NCI-H1436 (cell line): ENCODE results near the gene XRN1.
"Not testable (repeated sequence)": the region's sequence is repeated elsewhere in the genome, so short reads cannot be mapped to it uniquely, and the experiment has no call there.

Source experiments
- DNase-seq: peaks from one replicate; lab custom pipeline; 2025; lab: John Stamatoyannopoulos, UW

XRN1 gene

DNA sequence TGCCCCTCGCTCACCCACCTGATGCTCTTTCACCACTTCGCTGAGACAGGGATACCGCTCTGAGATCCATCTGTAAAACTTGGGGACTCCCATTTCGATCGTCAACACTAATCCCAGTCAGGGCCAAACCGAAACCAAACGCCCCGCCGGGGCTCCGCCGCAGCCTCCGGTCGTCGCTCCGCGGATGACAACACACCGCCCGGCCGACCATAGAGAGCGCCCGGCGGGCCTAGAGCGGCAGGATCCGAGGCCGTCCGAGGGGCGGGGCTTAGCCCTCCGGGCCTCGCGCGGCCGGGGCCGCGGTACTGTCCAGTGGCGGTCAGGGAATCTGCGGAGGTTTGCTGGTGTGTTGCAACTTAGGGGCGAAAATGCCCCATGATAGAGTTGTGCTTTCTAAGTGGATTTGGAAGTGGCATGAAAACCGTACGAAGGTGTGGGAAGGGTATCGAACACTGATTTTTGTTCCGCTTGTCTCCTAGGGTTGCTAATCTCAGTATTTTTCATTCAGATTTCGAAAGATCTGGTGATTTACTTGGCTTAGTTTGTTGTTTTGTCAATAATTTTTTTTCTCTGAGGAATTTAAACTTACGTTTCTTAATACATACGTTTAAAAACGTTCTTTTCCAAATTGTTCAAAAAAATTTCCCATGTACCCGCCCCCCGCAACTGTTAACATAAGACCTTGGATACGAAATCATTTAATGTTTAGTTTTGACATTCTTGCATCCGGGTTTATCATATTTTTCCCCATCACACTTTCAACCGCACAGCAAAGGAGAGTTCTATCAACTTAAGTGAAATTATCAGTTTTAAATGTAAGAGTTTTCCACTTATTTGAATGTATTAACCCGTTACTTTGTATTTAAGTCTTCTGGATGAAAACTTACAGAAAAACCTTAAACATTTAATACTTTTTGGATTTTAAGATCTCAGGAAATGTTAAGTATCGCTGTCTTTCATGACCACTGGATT, at the start of gene XRN1:
Gene XRN1 (minus strand): TSS at position 186 of the 972 bp plus-strand sequence. CDS start 93 bp downstream, at position 93.
- peak; percentile 95 for DNase-seq

DNA sequence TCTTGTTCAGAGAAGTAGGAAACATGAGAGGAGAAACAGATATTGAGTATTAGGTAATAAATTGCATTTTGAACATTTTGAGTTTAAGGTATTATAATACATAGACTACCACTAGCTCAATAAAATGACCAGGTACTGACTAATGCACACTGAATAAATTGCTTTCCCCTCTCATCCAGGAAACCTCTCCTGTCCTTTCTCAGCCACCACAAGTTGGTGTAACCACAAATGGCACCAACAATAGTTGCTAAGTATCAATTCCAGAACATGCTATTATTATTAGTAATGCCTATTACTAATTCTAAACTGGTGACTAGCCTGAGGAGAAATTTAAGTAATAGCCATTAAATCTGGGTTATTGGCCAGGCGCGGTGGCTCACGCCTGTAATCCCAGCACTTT, 47.3 kb upstream of the XRN1 start:
- no peak for DNase-seq

GRCh38 chr3:142492184-142492583, 44.3 kb upstream of the XRN1 start:
- no peak for DNase-seq

DNA sequence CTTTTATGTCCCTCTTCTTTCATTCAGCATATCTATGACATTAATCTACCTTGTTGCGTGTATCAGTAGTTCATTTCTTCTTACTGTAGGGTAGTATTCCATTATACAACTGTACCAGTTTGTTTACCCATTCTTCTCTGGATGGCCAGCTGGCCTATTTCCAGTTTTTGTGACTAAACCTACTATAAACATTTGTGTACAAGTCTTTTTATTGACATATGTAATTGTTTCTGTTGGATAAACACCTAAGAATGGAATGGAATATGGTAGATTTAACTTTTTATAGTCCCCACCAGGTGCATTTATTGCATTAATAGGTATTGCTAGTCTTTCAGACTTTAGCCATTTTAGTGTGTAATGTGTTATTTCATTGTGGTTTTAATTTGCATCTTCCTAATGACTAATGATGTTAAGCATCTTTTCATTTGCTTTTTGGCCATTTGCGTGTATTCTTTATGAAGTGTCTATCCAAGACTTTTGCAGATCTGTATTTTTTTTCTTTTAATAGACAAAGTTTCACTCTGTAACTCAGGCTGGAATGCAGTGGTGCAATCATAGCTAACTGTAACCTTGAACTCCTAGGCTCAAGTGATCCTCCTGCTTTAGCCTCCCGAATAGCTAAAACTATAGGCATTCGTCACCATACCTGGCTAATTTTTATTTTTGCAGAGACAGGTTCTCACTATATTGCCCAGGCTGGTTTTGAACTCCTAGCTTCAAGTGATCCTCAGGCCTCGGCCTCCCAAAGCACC, 41.9 kb upstream of the XRN1 start:
- DNase-seq, result no peak

- no peak for DNase-seq
These were observed 37.1 kb upstream of the XRN1 start for GRCh38 chr3:142484912-142485435.

DNA sequence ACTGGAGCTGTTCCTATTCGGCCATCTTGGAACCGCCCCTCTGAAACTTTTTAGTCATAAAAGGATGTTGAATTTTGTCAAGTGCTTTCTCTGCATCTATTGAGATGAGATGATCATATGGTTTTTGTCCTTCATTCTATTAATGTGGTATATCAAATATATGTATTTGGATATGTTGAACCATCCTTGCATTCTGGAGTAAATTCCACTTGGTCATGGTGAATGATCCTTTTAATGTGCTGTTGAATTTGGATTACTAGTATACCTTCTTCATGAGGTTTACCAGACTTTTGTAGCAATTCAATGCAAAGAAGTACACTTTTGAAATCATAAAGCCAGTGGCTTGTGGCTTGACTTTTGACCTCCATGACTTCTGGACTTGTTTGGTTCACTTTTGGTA, 33.4 kb upstream of the XRN1 start:
- DNase-seq, result no peak

DNA sequence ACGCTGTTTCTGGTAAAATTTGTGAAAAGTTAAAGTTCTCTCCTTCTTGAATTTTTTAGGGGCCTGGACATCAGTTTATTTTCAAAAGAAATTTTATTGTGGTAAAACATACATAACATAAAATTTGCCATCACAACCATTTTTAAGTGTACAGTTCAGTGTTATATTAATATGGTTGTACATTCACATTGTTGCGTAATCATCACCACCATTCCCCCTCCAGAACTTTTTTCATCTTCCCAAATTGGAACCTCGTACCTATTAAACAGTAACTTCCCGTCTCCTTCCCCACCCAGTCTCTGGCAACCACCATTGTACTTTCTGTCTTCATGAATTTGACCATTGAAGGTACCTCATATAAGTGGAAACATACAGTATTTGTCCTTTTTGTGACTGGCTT, 23.0 kb upstream of the XRN1 start:
- no peak for DNase-seq

DNA sequence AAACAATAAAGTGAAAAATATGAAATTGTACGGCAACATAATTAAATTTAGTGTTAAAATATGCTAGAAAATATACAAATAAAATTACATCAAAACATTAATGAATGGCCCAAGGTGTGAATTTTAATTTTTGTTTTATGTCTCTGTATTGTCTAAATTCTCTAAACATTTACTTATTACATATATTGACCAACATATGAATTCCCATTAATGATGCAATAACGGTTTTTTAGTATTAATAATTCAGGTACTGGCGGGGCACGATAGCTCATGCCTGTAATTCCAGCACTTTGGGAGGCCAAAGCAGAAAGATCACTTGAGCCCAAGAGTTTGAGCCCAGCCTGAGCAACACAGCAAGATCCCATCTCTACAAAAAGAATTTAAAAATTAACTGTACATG, 20.6 kb upstream of the XRN1 start:
- DNase-seq, result no peak

DNA sequence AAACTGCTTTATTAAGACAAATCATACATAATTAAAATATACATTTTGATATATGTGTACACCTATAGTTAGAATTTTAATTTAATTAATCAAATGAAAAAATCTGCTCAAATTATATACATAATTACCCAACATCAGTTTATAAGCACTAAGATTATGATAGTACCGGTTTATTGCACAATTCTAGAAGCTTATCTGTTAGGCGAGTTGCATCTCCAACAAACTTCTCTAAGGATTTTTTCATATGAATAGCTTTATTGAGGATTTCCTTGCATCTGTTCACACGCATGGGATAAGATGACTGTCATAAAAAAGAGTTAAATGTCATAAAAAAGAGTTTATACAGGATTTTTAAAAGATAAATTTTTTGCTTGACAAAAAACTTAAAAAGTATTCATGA, 19.9 kb upstream of the XRN1 start:
- DNase-seq, result no peak

DNA sequence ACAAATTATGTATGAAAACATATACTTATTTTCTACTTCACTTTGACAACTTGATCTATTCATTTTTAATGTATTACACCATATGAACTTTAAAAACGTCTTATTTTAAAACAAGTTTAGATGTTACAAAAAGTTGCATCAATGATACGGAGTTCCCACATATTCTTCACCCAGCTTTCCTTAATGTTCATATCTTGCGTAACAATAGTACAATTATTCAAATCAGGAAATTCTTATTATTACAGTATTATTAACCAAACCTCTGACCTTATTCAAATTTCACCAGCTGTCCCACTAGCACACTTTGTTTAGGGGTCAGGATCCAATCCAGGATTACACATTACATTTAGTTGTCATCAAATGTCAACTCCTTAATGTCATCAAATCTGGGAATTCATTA, 12.9 kb upstream of the XRN1 start:
- no peak for DNase-seq

DNA sequence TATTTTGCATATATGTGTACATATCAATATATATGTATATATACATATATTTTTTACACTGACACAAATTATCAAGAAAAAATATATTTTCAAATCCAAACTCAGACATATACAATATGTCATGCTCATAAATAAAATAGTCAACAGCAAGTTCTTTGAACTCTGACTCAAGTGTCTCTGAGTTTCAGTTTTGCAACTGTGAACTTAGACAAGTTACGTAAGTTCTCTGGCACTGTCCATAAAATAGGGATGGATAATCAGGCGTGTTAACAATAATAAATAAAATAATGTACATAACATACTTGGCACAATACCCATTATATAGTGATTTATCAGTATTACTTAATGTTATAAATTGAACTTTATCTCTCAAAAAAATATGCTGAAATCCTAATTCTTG, 12.1 kb upstream of the XRN1 start:
- DNase-seq, result no peak

DNA sequence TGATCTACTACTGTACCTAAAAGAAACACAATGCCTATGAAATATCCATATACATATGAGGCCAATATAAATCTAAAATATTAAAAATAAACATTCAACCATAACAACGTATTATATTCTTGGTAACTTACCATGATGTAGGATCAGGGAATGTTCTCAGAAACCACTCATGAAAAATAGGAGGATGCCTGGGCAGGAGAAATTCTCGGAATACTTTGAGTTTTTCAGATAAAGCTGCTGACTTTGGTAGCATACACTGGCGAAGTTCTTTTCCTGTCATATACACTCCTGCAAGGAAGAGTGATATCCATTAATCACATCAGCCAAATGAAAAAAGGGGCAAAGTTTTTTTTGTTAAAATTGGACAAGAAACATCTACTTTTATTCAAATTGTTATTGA, 11.3 kb upstream of the XRN1 start:
- DNase-seq, result no peak

GRCh38 chr3:142450881-142451280, 3.0 kb upstream of the XRN1 start:
- DNase-seq, result no peak

GRCh38 chr3:142450189-142450588, 2.4 kb upstream of the XRN1 start:
- no peak for DNase-seq

GRCh38 chr3:142447301-142447851, 461 bp downstream of the XRN1 start:
- peak; percentile 47 for DNase-seq

DNA sequence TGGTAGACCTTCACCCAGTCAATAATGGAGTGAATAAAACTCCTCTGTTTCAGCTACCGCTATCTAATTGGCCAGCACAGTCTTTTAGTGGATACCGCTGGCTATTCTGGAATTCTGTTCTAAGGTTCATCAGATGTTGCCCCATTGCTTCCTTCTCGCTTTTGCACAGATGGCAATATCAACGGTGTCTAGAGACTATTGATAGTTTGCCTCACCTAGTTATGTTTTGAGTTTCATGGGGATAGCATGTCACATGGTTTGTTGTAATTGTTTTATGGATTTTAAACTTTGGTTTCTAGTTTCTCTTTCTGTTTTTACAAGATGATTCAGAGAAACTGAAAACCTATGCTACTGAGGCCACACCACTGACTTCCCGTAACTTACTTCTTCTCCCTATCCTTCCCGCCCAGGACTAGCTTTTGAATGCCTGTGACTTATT, 2.0 kb downstream of the XRN1 start:
- no peak for DNase-seq

DNA sequence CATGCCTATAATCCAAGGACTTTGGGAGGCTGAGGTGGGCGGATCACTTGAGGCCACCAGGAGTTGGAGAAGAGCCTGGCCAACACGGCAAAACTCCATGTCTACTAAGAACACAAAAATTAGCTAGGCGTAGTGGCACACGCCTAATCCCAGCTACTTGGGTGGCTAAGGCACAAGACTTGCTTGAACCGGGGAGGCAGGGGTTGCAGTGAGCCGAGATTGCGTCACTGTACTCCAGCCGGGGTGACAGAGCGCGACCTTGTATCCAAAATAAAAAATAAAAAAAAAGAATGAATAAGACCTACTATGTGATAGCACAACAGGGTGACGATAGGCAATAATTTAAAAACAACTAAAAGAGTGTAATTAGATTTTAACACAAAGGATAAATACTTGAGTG, 3.5 kb downstream of the XRN1 start:
- DNase-seq, result no peak

GRCh38 chr3:142443060-142443459, 4.8 kb downstream of the XRN1 start:
- DNase-seq, result not testable (repeated sequence)

DNA sequence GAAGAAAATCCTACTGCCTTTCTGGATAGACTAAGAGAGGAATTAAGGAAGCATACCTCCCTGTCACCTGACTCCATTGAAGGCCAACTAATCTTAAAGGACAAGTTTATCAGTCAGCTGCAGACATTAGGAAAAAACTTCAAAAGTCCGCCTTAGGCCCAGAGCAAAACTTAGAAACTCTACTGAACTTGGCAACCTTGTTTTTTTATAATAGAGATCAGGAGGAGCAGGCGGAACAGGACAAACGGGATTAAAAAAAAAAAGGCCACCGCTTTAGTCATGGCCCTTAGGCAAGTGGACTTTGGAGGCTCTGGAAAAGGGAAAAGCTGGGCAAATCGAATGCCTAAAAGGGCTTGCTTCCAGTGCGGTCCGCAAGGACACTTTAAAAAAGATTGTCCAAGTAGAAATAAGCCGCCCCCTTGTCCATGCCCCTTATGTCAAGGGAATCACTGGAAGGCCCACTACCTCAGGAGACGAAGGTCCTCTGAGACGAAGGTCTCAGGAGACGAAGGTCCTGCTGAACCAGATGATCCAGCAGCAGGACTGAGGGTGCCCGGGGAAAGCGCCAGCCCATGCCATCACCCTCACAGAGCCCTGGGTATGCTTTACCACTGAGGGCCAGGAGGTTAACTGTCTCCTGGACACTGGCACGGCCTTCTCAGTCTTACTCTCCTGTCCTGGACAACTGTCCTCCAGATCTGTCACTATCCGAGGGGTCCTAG, 8.2 kb downstream of the XRN1 start:
- DNase-seq, result not testable (repeated sequence)

GRCh38 chr3:142438096-142438495, 9.7 kb downstream of the XRN1 start:
- DNase-seq, result not testable (repeated sequence)

GRCh38 chr3:142436951-142437585, 10.8 kb downstream of the XRN1 start:
- no peak for DNase-seq
